GM15510 (cell line): Measurements from ENCODE around the gene MAP3K14.
A peak's percentile ranks its signal among the peaks of the same experiment; 100 is the strongest.

Experiments
- POLR2A ChIP-seq: IDR thresholded peaks from 3 replicates; pipeline ENCODE4 v1.6.1; 2011; ENCODE audit warnings: borderline replicate concordance; ENCODE audit not compliant: insufficient read length; ENCODE audit errors: extremely low read depth

Gene MAP3K14

DNA sequence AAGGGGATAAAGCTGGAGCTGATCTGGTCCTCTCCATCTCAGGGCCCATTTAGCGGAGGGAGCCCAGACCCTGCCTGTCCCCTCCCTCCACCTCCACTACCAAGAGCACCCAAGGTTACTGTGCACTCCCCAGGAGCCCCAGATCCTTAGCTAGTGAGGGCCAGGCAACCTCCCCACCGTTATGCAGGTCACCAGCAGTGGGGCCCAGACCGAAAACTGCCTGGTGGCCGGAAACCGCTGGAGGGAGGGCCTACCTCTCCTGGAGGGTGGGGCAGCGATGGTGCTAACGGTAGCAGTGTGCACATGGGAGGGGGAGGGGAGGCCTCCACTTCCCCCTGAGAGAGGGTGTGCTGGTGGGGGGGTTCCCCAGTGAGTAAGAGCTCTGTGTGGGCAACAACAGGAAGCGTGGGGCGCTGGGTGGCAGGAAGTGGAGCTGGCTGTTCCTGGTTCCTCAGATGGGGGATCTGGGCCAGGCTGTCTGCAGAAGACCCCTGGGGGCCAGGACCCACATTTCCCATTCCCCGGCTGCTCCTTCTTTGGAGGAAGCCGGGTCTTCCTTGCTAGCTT is 90.8 kb downstream of the MAP3K14 start:
- TF ChIP-seq POLR2A, result peak; percentile 95

DNA sequence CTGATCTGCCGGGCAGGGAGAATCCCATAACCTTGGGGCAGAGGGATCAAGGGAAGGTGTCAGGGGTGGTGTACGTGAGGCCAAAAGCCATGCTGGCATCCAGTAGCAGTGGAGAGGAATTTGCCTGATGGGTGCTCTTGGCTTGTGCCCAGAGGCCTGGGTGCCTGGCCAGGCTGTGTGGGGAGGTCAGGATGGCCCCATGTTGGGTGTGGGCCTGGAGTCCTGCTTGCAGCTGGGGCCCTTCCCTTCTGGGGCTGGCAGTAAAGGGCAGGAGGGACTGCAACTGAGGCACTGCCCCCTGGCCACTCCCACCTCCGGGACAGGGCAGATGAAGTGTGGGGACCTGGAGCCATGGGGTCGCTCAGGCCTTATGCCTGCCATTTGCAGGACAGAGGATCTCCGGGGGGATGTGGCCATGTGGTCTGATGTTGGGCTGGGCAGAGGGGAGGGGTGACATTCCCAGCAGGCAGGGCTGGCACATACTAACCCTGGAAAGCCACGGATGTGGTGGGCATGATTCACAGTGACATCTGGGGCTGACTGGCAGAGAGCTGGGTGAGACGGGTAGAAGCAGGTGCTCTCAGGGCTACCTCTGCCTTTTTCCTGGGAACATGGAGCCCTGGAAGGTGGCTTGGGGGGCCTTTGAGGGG is 91.6 kb downstream of the MAP3K14 start:
- peak; percentile 15 for TF ChIP-seq POLR2A

DNA sequence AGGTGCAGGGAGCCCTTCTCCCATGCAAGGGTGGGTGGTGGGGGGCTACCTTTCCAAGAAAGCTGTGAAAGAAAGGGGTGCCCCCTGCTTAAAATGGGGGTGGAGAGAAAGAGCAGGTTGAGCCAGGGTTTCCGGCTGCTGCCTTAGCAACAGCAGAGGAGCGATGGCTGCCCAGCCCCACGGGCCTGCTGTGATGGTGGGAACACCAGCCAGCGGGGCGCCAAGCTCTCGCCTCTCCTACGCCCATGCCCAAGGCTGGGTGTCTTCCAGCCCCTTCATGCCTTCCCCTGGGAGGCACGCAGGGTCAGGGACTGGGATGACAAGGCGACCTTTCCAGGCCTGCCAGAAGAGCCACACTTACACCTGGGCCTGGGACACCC is 92.2 kb downstream of the MAP3K14 start:
- TF ChIP-seq POLR2A, result no peak

DNA sequence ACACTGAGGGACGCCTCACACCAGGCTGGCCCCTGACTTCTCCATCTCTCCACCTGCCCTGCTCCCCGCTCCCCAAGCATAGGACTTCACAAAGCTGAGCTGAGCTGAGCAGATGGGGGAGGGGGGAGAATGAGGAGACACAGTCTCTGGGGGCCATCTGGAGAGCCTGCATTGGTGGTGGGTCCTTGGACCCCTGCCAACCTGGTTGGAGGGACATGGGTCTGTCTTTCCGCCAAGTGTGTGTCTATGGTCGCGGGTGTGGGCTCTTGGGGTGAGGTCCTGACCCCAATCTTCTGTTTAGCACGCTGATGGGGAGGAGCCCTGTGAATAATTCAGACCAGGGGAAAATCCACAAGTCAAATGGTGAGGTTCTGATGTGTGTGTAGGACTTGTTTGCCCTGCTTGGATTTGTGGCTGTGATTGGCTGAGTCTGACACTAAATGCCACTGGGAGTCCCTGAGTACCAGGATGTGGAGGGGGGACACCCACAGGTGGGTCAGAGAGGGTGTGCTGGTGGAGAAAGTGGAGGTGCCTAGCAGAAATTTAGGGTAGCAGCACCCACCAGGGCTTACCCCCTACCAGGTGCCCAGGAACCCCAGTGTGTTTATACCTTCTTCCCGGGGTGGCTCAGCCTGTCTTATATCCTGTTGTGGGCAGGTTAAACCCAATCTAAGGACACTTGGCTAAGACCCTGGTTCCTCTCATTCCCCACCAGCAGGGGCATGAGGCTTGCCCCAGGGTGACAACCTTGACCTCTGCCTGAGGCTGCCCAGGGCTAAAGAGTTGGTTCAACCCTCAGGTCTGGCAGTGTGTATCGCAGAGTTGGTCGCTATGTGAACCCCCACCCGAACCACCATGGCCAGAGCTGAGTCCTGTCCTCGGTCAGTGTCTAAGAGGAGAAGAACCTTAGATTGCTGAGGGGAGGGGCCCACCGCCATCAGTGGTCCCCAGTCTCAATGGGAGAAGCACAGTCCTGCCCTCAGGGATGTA is 93.0 kb downstream of the MAP3K14 start:
- peak; percentile 51 for TF ChIP-seq POLR2A

DNA sequence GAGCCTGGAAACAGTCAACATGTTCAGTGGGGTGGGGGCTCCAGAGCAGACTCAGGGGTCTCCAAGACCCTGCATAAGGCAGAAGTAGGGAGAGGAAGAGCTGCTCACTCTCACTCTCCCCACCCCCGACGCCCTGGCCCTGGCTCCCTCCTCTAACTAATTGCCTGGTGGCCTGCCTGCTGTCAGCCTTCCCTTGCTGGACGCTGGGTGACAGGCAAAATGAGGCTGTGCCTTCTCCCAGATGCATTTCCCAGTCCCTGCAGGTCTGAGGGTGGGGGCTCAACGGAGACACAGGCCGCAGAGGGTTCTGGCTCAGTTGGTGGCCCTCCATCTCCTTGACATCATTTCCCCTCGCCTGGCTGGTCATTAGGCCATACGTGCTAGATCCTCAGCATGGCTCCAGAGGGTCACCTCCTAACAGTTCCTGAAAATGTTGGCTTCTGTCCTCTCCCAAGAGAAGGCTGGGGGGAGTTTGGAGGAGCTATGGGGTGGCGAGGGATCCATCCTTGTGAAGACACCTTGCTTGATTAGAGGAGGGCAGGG is 93.8 kb downstream of the MAP3K14 start:
- TF ChIP-seq POLR2A, result no peak

DNA sequence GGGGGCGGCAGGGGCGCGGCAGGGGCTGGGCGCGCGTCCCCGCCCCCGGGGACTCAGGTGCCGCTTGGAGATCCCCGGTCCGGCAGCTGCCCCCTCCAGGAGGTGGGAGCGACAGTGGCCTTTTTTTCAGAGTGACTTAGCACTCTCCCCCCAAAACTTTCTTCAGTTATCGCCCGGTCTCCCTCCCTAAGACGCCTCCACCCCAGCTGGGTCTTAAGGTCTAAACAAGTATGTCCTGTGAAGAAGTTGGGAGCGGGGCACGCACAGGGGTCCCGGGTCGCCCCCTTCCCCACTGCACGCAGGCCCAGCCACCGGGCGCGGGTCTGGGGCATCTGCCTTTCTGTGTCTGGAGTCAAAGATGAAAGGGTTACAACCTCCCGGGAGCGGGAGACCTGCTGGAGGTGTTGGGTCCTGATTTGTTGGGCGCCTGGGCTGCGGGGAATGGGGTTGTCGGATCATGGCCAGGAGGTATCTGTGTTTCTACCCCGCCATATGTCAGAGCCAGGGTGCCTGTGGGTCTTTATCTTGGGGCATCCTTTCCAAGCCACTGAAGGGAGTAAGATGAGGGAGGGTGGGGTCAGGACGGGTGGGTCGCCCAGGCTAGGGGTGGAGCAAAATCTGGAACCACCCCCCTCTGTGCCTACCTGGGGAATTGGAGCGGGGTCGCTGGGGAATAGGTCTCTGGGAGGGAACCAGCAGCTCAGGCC is 94.4 kb downstream of the MAP3K14 start:
- peak; percentile 33 for TF ChIP-seq POLR2A

DNA sequence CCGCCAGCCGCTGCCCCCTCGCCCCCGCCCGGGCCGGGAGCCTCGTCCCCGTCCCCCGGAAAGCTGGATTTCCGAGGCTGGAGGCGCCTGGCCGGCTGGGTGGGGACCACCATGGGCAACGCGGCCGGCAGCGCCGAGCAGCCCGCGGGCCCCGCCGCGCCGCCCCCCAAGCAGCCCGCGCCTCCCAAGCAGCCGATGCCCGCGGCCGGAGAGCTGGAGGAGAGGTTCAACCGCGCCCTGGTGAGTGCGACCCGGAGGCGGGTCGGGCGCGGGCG is 94.9 kb downstream of the MAP3K14 start:
- TF ChIP-seq POLR2A, result no peak

DNA sequence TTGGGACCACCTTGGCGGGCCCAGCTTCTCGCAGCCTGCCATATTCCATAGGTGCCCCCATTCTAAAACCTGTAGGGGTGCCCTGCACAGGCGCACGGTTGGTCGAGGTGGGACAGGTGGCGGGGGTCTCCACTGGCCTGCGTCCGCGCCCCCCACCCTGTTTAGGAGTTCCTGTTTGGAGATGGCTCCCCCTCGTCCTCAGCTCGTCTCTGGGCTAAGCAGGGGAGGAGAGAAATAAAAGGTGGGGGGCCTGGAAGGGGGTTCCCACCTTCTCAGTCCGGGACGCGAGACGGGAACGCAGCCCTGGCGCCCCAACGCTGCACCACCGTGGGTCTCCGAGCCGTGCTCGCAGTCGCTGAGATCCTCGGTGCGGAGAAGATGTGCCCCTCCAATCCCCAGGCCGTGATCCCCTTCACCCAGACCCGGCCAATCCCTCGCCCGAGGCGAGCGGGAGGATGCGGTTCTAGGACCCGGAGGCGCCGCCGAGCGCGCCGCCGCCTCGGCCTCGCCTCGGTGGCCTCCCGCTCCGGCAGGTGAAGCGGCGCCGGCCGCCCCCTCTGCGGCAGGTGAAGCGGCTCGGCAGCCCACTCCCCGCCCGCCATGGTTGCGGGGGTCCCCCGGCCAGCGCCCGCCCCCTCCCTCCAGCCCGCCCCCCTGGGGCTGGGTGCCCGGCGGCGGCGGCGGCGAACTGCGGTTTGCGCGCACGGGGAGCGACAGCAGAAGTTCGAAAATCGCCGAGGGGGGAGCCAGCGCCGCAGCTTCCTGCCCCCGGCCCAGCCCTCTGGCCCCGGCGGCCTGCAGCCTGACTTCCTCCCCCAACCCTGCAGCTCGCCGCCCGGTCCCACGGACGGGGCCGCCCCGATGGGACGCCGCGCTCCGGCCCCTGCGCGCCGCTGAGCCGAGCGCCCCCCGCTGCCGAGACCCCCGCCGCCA is 95.5 kb downstream of the MAP3K14 start, which contains the start of gene FMNL1:
FMNL1 (plus strand) TSS at position 805 of the 933 bp plus-strand sequence. CDS start 240 bp downstream, outside the sequence.
- no peak for TF ChIP-seq POLR2A

DNA sequence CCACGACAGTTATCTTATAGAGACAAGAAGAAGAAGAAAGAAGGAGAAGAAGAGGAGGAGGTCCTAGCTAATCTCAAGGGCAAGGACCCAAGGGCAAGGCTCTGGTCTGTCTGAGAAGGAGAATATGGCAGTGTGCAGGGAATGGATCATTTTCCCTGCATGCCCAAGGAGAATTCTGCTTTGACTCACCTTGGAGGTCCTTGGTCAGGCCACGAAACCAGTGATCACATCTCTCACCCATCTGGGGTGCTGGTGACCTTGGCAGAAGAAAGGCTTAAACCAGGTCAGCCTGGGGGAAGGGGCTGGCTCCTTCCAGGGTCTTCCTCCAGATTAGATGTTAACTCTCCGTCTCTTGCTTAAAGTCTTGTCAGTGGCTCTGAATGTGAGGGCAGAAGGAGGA is 96.7 kb downstream of the MAP3K14 start:
- no peak for TF ChIP-seq POLR2A

DNA sequence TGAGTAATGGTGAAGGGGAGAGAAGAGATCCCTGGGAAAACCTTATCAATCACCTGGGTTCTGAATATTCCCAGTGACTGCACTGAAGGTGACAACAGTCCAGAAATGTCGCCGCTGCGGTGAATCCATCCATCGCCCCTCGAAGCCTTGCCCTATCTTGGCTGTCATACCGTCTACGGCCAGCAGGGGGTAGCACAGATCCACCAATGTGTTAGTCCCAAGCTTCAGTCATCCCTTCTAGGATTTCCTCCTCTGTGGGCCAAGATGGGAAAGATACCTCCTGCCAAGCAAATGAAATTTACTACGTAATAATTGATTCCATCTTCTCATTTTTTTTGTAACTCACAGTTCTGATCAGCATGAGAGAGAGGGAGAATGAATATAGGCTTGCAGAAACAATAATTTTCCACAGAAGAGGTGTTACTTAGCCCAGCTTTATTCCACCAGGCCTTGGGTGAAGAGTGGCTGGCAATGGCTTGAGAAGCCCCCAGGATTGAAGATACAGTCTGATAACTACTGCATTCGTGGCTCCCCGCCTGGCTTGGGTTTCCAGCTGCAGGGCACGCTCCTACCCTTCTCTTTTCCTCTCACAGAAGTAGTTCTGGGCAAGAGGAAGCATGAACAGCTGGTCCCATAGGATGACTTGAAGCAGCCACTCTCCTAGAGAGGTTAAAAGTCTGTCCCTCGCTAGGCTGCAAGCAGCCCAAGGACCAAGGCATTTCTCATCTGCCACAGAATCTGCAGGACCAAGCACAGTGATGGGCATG is 97.7 kb downstream of the MAP3K14 start:
- no peak for TF ChIP-seq POLR2A
